Esophagus squamous epithelium (tissue), 5 donors: ENCODE measurements around the gene SPATA19. TPM values are rescaled to one million over a fixed set of nuclear protein-coding genes. Genes with fewer than 3 reads are reported as not detected.

Experiments
- DNase-seq: peaks from one replicate; lab custom pipeline; 2025; lab: John Stamatoyannopoulos, UW
- H3K27ac ChIP-seq, 4 donors: fragments of 200-600 bp; sonication (generic); one replicate each; pipeline ENCODE4 v1.5.1; 2016 to 2019; ENCODE audit warnings: mild to moderate bottlenecking in 1 of 4
- H3K27me3 ChIP-seq, 4 donors: fragments of 200-600 bp; sonication (generic); 1 replicate in 3 of 4; 2 replicates in 1 of 4; pipeline versions ENCODE4 v1.5.1 to v1.6.0; 2017 to 2021; ENCODE audit warnings: antibody characterized with exemption in 1 of 4
- H3K36me3 ChIP-seq, 3 donors: fragments of 200-600 bp; sonication (generic); one replicate each; pipeline ENCODE4 v1.5.1; 2016 to 2019
- H3K4me1 ChIP-seq, 3 donors: fragments of 200-600 bp; sonication (generic); one replicate each; pipeline ENCODE4 v1.5.1; 2017 to 2019
- H3K4me3 ChIP-seq, 4 donors: fragments of 200-600 bp; sonication (generic); 1 replicate in 3 of 4; 2 replicates in 1 of 4; pipeline ENCODE4 v1.5.1; 2016 to 2019; ENCODE audit warnings: mild to moderate bottlenecking in 2 of 4, moderate library complexity in 1 of 4
- H3K9me3 ChIP-seq, 3 donors: fragments of 200-600 bp; sonication (generic); one replicate each; pipeline ENCODE4 v1.5.1; 2016 to 2019
- POLR2A ChIP-seq, 4 donors: fragments of 450-650 bp; IDR thresholded peaks; one replicate each; pipeline ENCODE4 v1.6.1; 2017; ENCODE audit warnings: antibody characterized with exemption in 4 of 4, mild to moderate bottlenecking in 4 of 4, moderate library complexity in 3 of 4
- WGBS, 2 donors: methylation state at CpG; one replicate each; pipeline ENCODE4 v1.1.5; 2018; 5-methylcytosine and 5-hydroxymethylcytosine counted together
- intact Hi-C: fragments of 100-400 bp; cut with DNase I; formaldehyde crosslinking; loops from one replicate; pipeline ENCODE4 v1.15.0; 2022
- total RNA-seq, 4 donors: library from RNA; depleted of rRNA; stranded (reverse); fragments of >200 nt; gene quantifications; one replicate each; pipeline ENCODE4 v1.1.0, GENCODE V29; 2016
- TF ChIP-seq, protein P1 (sequence below), 6 experiments: fragments of 450-650 bp in 4 of 6; fragments of 200-600 bp in 2 of 6; sonication (generic) in 2 of 6; IDR thresholded peaks; one replicate each; pipeline ENCODE4 v1.5.1; 2016 to 2019; ENCODE audit warnings: antibody characterized with exemption in 6 of 6, mild to moderate bottlenecking in 4 of 6, moderate library complexity in 4 of 6
- donor health status: DM: yes; HTN: yes; CAD: no.

The SPATA19 gene
- total RNA-seq, 4 donors from 2014 or later, result not detected

DNA sequence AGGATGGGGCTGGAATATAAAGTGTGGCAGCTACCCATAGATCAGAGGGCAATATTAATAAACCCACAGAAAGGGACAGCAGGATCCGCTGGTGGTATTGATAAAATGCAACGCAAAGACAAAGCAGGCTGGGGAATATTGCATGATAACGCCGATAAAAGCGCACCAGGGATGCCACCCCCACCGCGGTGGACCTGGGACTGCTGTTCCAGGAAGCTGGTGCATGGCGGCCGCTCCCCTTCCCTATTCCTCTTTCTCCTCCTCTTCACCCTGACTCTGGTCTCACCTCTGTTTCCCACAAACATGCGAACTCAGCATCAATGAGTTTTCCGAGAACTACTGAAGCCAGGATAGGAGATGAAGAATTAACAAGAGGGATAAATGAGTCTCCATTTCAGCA is 20.2 kb downstream of the SPATA19 start:
- Histone ChIP-seq H3K27me3 (peaks cover 0 to 18% (median 0%) of the 10 kb centered on the region in 4 donors), H3K4me1 (peaks cover 0 to 8% (median 0%) of the 10 kb centered on the region in 3 donors), H3K9me3 (no peaks in the 10 kb centered on the region), H3K27ac (no peak overlapping the region), H3K4me3 (no peak overlapping the region), H3K36me3 (no peaks in the 10 kb centered on the region)
- no peak for DNase-seq
- intact Hi-C loops, result no loop called here
- TF ChIP-seq, protein P1, sequence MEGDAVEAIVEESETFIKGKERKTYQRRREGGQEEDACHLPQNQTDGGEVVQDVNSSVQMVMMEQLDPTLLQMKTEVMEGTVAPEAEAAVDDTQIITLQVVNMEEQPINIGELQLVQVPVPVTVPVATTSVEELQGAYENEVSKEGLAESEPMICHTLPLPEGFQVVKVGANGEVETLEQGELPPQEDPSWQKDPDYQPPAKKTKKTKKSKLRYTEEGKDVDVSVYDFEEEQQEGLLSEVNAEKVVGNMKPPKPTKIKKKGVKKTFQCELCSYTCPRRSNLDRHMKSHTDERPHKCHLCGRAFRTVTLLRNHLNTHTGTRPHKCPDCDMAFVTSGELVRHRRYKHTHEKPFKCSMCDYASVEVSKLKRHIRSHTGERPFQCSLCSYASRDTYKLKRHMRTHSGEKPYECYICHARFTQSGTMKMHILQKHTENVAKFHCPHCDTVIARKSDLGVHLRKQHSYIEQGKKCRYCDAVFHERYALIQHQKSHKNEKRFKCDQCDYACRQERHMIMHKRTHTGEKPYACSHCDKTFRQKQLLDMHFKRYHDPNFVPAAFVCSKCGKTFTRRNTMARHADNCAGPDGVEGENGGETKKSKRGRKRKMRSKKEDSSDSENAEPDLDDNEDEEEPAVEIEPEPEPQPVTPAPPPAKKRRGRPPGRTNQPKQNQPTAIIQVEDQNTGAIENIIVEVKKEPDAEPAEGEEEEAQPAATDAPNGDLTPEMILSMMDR (IDR thresholded peaks at IDR 0.05), result no peak
- no peak for TF ChIP-seq POLR2A (IDR thresholded peaks at IDR 0.05)
- 85 to 95% methylated on average over 11 of the region's 11 CpGs for WGBS, 2 donors

GRCh38 chr11:133824593-133824992 is 20.7 kb downstream of the SPATA19 start:
- no peaks in the 10 kb centered on the region for H3K36me3 ChIP-seq
- WGBS, 2 donors, result 76 to 77% methylated on average over 5 to 9 of the region's 9 CpGs
- H3K9me3 ChIP-seq, result no peaks in the 10 kb centered on the region
- DNase-seq, result no peak
- TF ChIP-seq, protein P1 (IDR thresholded peaks at IDR 0.05), result no peak
- TF ChIP-seq POLR2A (IDR thresholded peaks at IDR 0.05), result no peak
- no peak overlapping the region for H3K4me3 ChIP-seq
- H3K4me1 ChIP-seq, result peaks cover 0 to 13% (median 0%) of the 10 kb centered on the region in 3 donors
- H3K27me3 ChIP-seq, result peaks cover 0 to 18% (median 0%) of the 10 kb centered on the region in 4 donors
- intact Hi-C loops, result no loop called here
- no peak overlapping the region for H3K27ac ChIP-seq

DNA sequence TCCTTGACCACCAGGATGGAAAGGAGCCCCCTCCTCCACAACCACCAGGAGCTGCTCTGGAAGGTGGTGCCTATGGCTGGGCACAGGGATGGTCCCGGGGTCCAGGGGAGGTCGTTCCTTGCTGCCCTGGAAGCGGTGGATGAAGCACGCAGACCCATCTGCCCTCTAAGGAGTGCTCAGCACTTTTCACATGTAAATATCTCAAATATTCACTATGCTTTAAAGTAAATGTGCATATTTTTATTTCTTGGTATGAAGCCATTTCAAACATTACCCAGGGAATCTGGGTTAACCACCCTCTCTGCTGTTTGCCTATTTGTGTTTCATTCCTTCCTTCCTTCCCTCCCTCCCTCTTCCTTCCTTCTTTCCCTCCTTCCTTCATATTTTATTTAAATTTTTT is 21.7 kb downstream of the SPATA19 start:
- WGBS, 2 donors, result 81 to 87% methylated on average over 3 to 4 of the region's 4 CpGs
- H3K9me3 ChIP-seq, result no peaks in the 10 kb centered on the region
- H3K27me3 ChIP-seq, result peaks cover 0 to 18% (median 0%) of the 10 kb centered on the region in 4 donors
- DNase-seq, result no peak
- H3K36me3 ChIP-seq, result no peaks in the 10 kb centered on the region
- no peak overlapping the region for H3K27ac ChIP-seq
- no peak overlapping the region for H3K4me3 ChIP-seq
- no peak for TF ChIP-seq POLR2A (IDR thresholded peaks at IDR 0.05)
- TF ChIP-seq, protein P1 (IDR thresholded peaks at IDR 0.05), result no peak
- intact Hi-C loops, result no loop called here
- peaks cover 0 to 18% (median 0%) of the 10 kb centered on the region in 3 donors for H3K4me1 ChIP-seq

DNA sequence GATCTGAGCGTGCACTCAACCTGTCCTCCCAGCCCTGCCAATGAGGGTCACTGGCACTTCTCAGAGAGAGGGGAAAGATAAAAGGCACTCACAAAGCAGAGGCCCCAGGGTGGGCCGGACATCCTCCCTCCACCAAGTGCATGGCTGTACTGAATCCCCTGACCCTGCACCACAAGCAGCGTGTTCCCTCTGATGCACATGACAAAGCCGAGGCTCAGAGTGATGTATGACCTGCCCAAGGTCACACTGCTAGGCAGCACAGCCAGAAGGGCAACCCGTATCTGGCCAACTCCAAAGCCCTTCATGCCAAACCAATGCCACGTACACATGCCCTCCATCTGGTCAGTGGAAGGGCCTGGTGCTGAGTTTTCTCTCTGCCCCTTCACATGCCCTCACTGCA is 22.1 kb downstream of the SPATA19 start:
- Histone ChIP-seq H3K36me3 (no peaks in the 10 kb centered on the region), H3K4me3 (no peak overlapping the region), H3K9me3 (no peaks in the 10 kb centered on the region), H3K27ac (no peak overlapping the region), H3K27me3 (peaks cover 0 to 18% (median 0%) of the 10 kb centered on the region in 4 donors), H3K4me1 (peaks cover 0 to 18% (median 0%) of the 10 kb centered on the region in 3 donors)
- intact Hi-C loops, result no loop called here
- 74 to 75% methylated on average over 4 to 5 of the region's 6 CpGs for WGBS, 2 donors
- no peak for TF ChIP-seq POLR2A (IDR thresholded peaks at IDR 0.05)
- no peak for DNase-seq

DNA sequence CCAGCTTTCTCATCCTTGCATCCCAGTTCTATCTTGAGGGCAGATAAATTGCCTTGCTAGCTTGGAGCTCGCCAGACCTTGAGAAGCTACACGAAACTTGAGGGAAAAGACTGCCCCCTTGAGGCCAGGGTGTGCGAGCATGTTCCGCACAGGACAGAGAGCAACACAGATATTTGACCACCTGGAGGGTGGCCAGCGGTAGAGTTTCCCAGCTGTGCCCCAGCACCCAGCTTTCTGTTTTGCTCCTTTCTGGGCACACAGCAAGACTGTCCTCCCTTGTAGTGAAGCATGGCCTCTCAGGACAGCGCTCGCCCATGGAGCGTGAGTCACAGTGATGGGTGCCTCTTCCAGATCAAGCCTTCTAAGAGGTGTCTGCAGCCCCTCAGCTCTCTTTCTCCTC is 23.5 kb downstream of the SPATA19 start:
- Histone ChIP-seq H3K27ac (no peak overlapping the region), H3K4me1 (peaks cover 0 to 18% (median 0%) of the 10 kb centered on the region in 3 donors), H3K27me3 (peaks cover 0 to 24% (median 0%) of the 10 kb centered on the region in 4 donors), H3K36me3 (no peaks in the 10 kb centered on the region), H3K4me3 (no peak overlapping the region), H3K9me3 (no peaks in the 10 kb centered on the region)
- no peak for DNase-seq
- TF ChIP-seq POLR2A (IDR thresholded peaks at IDR 0.05), result no peak
- TF ChIP-seq, protein P1 (IDR thresholded peaks at IDR 0.05), result peak in 5 of 6 experiments; percentile 33 to 67 (median 44)
- WGBS, 2 donors, result 28 to 70% methylated on average over 2 to 4 of the region's 8 CpGs
- intact Hi-C loops, result no loop called here
